Fibroblast of the aortic adventitia (primary cell): ENCODE measurements around the gene RDX. TPM values are rescaled to one million over a fixed set of nuclear protein-coding genes. Genes with fewer than 3 reads are reported as not detected.
A peak's percentile ranks its signal among the peaks of the same experiment; 100 is the strongest.

ENCODE experiments used
- DNase-seq: peaks from one replicate; pipeline ENCODE4 v3.0.0-alpha.2; 2010; ENCODE audit warnings: low read depth
- H3K4me3 ChIP-seq: 2 replicates; pipeline ENCODE4 v1.5.1; 2011; ENCODE audit warnings: low read depth, mild to moderate bottlenecking, control low read depth, low read length, moderate library complexity
- total RNA-seq: library from RNA; depleted of rRNA; stranded (reverse); fragments of >200 nt; gene quantifications from 2 replicates; pipeline ENCODE4 v1.2.3, GENCODE V29; 2012; ENCODE audit warnings: low replicate concordance
- TF ChIP-seq, protein P1 (sequence below): IDR thresholded peaks from 2 replicates; pipeline ENCODE4 v1.5.1; 2011; ENCODE audit warnings: mild to moderate bottlenecking, low read length, control low read depth, inconsistent platforms; ENCODE audit not compliant: insufficient read depth

Gene RDX
- total RNA-seq, 1 donor, result 108 TPM

DNA sequence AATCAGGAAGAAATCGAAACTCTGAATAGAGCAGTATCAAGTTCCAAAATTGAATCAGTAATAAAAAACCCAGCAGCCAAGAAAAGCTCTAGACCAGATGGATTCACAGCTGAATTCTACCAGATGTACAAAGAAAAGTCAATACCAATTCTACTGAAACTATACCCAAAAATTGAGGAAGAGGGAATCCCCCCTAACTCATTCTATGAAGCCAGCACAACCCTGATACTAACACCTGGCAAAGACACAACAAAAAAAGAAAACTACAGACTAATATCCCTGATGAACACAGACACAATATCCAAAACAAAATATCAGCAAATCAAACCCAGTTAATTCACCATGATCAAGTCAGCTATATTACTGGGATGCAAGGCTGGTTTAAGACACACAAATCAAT lies 105.5 kb downstream of the RDX start:
- no peak overlapping the region for H3K4me3 ChIP-seq

DNA sequence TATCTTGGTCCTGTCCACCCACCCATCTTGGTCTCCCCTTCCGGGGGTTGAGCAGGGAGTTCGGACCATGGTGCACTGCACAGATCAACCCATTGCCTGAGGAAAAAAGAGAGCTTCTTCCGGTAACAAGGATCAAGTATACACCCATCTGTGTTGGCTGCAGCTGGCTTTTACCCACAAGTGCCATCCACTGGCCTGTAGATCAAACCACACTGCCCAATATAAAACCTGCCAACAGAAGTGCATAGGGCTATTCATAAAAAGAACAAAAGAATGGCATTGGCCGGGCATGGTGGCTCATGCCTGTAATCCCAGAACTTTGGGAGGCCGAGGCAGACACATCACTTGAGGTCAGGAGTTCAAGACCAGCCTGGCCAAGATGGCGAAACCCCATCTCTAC lies 108.7 kb downstream of the RDX start:
- no peak overlapping the region for H3K4me3 ChIP-seq
- no peak for DNase-seq
- TF ChIP-seq, protein P1, sequence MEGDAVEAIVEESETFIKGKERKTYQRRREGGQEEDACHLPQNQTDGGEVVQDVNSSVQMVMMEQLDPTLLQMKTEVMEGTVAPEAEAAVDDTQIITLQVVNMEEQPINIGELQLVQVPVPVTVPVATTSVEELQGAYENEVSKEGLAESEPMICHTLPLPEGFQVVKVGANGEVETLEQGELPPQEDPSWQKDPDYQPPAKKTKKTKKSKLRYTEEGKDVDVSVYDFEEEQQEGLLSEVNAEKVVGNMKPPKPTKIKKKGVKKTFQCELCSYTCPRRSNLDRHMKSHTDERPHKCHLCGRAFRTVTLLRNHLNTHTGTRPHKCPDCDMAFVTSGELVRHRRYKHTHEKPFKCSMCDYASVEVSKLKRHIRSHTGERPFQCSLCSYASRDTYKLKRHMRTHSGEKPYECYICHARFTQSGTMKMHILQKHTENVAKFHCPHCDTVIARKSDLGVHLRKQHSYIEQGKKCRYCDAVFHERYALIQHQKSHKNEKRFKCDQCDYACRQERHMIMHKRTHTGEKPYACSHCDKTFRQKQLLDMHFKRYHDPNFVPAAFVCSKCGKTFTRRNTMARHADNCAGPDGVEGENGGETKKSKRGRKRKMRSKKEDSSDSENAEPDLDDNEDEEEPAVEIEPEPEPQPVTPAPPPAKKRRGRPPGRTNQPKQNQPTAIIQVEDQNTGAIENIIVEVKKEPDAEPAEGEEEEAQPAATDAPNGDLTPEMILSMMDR, result no peak

More for the DNA sequence above, 105.5 kb downstream of the RDX start:
- DNase-seq, result no peak
- TF ChIP-seq, protein P1, result no peak

DNA sequence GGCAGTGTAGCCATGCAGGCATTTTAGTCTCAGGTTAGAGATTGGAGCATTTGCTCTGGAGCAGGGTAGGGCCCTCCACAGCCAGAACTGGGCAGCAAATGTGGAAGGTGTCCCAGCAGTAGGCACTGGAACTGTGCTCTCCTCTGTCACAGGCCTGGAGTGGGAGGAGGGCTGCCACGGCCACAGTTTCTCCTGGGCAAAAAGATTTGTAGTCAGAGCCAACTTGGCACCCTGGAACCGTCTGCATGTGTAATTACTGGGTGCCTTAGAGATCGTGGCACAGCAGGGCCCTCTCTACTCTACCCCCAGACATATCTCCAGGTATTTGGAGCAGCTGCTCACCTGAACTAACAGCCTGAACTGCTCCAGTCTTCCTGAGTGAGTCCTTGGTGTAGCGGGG lies 109.5 kb downstream of the RDX start:
- DNase-seq, result no peak
- TF ChIP-seq, protein P1, result no peak
- no peak overlapping the region for H3K4me3 ChIP-seq

DNA sequence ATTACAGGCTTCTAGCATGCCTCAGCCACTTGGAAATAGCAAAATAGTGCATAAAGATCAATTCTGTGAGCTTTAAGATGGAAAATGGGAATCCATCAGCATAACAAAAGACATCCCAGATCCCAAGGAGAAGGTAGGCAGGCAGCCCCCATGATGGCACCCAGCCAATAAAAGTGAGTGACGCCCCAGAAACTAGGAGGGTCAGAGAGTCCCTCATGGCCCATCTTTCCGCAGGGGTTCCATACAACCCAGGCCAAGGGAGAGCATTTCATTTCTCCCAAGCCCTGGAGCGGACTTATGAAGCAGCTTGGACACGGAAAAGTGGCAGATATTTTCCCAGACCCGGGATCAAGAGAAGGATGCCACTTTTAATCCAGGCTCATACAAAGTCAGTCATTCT lies 110.0 kb downstream of the RDX start:
- no peak overlapping the region for H3K4me3 ChIP-seq
- DNase-seq, result no peak
- TF ChIP-seq, protein P1, result no peak

DNA sequence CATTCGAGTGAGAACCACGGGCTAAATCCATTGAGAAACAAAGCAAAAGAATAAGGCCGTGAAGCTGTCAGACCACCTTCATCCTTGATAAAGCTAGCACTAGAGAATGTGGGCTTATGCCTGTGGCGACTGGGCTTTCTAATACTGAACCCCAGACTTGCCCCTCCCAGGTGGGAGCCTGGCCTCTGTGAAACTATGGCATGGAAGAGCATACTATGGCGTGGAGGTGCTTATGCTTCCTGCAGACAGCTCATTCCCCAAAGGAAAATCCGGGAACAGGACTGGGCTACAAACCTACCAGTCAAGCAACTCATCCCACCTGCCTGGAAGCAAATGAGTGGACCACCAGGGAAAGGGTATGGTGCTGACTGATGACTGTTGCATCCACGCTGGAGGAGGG lies 110.8 kb downstream of the RDX start:
- no peak for DNase-seq
- TF ChIP-seq, protein P1, result no peak
- no peak overlapping the region for H3K4me3 ChIP-seq

DNA sequence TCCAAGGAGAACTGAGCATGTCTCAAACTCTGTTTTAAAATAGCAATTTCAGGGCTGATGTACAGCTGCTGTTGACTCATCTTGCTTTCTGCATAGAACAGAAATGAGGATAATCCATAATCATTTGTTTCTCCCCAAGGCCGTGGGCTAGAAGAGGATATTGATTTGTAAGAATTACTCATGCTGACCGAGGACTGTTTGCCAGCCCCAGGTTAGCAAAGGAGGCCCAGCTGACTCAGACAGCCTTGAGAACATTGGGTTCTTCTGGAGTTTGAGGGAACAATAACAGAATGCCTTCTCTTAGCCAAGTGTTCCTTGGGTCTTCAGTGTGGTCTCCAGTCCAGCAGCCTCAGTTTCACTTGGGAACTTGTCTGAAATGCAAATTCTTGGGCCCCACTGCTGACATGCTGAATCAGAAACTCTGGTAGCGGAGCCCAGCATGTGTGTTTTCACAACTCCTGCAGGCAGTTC lies 111.3 kb downstream of the RDX start:
- H3K4me3 ChIP-seq, result no peak overlapping the region
- DNase-seq, result peak; percentile 43
- TF ChIP-seq, protein P1, result no peak

DNA sequence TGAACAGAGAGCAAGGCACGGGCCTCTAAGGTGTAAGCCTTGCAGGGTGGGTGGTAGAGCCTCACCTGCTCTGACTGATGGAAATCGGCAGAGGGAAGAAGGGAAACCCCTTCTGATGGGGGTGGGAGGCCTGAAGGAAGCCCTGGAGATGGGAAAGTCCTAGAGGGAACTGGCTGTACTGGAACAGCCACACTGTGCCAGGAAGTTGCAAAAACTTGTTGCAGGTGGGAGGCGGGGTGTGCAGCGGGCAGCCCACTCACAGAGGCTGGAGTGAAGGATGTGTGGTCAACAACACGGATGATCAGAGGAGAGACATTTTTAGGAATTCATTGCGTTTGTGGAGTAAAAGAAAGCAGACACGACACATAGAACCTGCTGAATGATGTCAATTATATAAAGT lies 112.0 kb downstream of the RDX start:
- H3K4me3 ChIP-seq, result no peak overlapping the region
- TF ChIP-seq, protein P1, result no peak
- DNase-seq, result no peak
